Measurements from ENCODE around the gene TNFRSF4. TPM values are rescaled to one million over a fixed set of nuclear protein-coding genes. Genes with fewer than 3 reads are reported as not detected.

Gene TNFRSF4
- total and polyA plus RNA-seq, 7 donors, result 1.4 to 4.6 (median 3.5) TPM

- Histone ChIP-seq H3K36me3 (ENCODE audit: insufficient read depth in 1 of 2, low read depth in 1 of 2) (no peaks in the 10 kb centered on the region), H3K4me3 (no peak overlapping the region), H3K4me1 (no peaks in the 10 kb centered on the region), H3K9me3 (peaks cover 10% of the 10 kb centered on the region), H3K27me3 (ENCODE audit: insufficient read depth in 3 of 3, low read length in 2 of 3) (peaks cover 0 to 23% (median 3%) of the 10 kb centered on the region in 3 donors), H3K27ac (no peak overlapping the region)
- WGBS, 3 donors, result 78 to 84% (median 81%) methylated on average over 22 of the region's 22 CpGs
- intact Hi-C loops (cut with DNase I), result no loop called here
- DNase-seq (peak; percentile 11 to 42), ATAC-seq (no peak)
- no peak for TF ChIP-seq CTCF (IDR thresholded peaks at IDR 0.05)
Measured at GRCh38 chr1:1199141-1199960, 14.6 kb downstream of the TNFRSF4 start.

- no peak for TF ChIP-seq CTCF (IDR thresholded peaks at IDR 0.05)
- no peak overlapping the region for H3K4me3 ChIP-seq
- H3K4me1 ChIP-seq, result no peaks in the 10 kb centered on the region
- H3K27ac ChIP-seq, result no peak overlapping the region
- intact Hi-C loops (cut with DNase I), result no loop called here
- 67 to 70% (median 67%) methylated on average over 22 to 23 of the region's 23 CpGs for WGBS, 3 donors
- ATAC-seq, result no peak
- peaks cover 0 to 23% (median under 1%) of the 10 kb centered on the region in 3 donors for H3K27me3 ChIP-seq (ENCODE audit: insufficient read depth in 3 of 3, low read length in 2 of 3)
- peaks cover 15% of the 10 kb centered on the region for H3K9me3 ChIP-seq
- no peaks in the 10 kb centered on the region for H3K36me3 ChIP-seq (ENCODE audit: insufficient read depth in 1 of 2, low read depth in 1 of 2)
- DNase-seq, result peak; percentile 11 to 38
Measured at GRCh38 chr1:1198423-1199140, 15.4 kb downstream of the TNFRSF4 start.

GRCh38 chr1:1197551-1198422 is 16.2 kb downstream of the TNFRSF4 start:
- TF ChIP-seq CTCF (IDR thresholded peaks at IDR 0.05), result no peak
- Histone ChIP-seq H3K4me3 (no peak overlapping the region), H3K36me3 (ENCODE audit: insufficient read depth in 1 of 2, low read depth in 1 of 2) (no peaks in the 10 kb centered on the region), H3K27ac (no peak overlapping the region), H3K9me3 (peaks cover 15% of the 10 kb centered on the region), H3K4me1 (no peaks in the 10 kb centered on the region), H3K27me3 (ENCODE audit: insufficient read depth in 3 of 3, low read length in 2 of 3) (peaks cover 0 to 23% (median 0%) of the 10 kb centered on the region in 3 donors)
- WGBS, 3 donors, result 91 to 92% (median 92%) methylated on average over 32 to 48 of the region's 48 CpGs
- ATAC-seq (no peak), DNase-seq (peak; percentile 14 to 42)
- intact Hi-C loops (cut with DNase I), result no loop called here

- ATAC-seq (no peak), DNase-seq (no peak)
- 88 to 91% (median 89%) methylated on average over 8 of the region's 8 CpGs for whole genome bisulfite sequencing, 3 donors
- intact Hi-C loops (cut with DNase I), result no loop called here
- no peak for TF ChIP-seq CTCF (IDR thresholded peaks at IDR 0.05)
- Histone ChIP-seq H3K4me3 (no peak overlapping the region), H3K4me1 (no peaks in the 10 kb centered on the region), H3K27me3 (ENCODE audit: insufficient read depth in 3 of 3, low read length in 2 of 3) (peaks cover 0 to 23% (median 0%) of the 10 kb centered on the region in 3 donors), H3K27ac (no peak overlapping the region), H3K36me3 (ENCODE audit: insufficient read depth in 1 of 2, low read depth in 1 of 2) (no peaks in the 10 kb centered on the region), H3K9me3 (peaks cover 15% of the 10 kb centered on the region)
Measured at GRCh38 chr1:1197188-1197500, 16.8 kb downstream of the TNFRSF4 start.

Measured in psoas muscle (tissue), 8 donors.